ENCODE data around the gene STRIT1.
"Not testable (repeated sequence)": the region's sequence is repeated elsewhere in the genome, so short reads cannot be mapped to it uniquely, and the experiment has no call there.

Gene STRIT1

GRCh38 chr3:155313300-155313699, 19.8 kb upstream of the STRIT1 start:
- no peak for DNase-seq (ENCODE audit: low read depth)

GRCh38 chr3:155312781-155313180, 19.3 kb upstream of the STRIT1 start:
- no peak for DNase-seq (ENCODE audit: low read depth)

GRCh38 chr3:155309581-155309980, 16.1 kb upstream of the STRIT1 start:
- DNase-seq (ENCODE audit: low read depth): no peak

- peak; percentile 36 for DNase-seq (ENCODE audit: low read depth)
Measured at GRCh38 chr3:155308831-155309230, 15.3 kb upstream of the STRIT1 start.

- no peak for DNase-seq (ENCODE audit: low read depth)
Measured at GRCh38 chr3:155307183-155307582, 13.7 kb upstream of the STRIT1 start.

GRCh38 chr3:155304394-155304793, 10.9 kb upstream of the STRIT1 start:
- DNase-seq (ENCODE audit: low read depth): no peak

GRCh38 chr3:155303540-155304097, 10.1 kb upstream of the STRIT1 start:
- DNase-seq (ENCODE audit: low read depth): no peak

GRCh38 chr3:155302891-155303290, 9.4 kb upstream of the STRIT1 start:
- no peak for DNase-seq (ENCODE audit: low read depth)

- DNase-seq (ENCODE audit: low read depth): no peak
Measured at GRCh38 chr3:155302481-155302880, 9.0 kb upstream of the STRIT1 start.

GRCh38 chr3:155297100-155297499, 3.6 kb upstream of the STRIT1 start:
- no peak for DNase-seq (ENCODE audit: low read depth)

GRCh38 chr3:155296413-155296812, 2.9 kb upstream of the STRIT1 start:
- no peak for DNase-seq (ENCODE audit: low read depth)

- DNase-seq (ENCODE audit: low read depth): no peak
Measured at GRCh38 chr3:155292693-155293092, 790 bp downstream of the STRIT1 start.

- DNase-seq (ENCODE audit: low read depth): no peak
Measured at GRCh38 chr3:155292133-155292532, 1.4 kb downstream of the STRIT1 start.

- DNase-seq (ENCODE audit: low read depth): no peak
Measured at GRCh38 chr3:155286736-155287135, 6.7 kb downstream of the STRIT1 start.

GRCh38 chr3:155285936-155286335, 7.5 kb downstream of the STRIT1 start:
- DNase-seq (ENCODE audit: low read depth): no peak

- no peak for DNase-seq (ENCODE audit: low read depth)
Measured at GRCh38 chr3:155283092-155284056, 10.1 kb downstream of the STRIT1 start.

- DNase-seq (ENCODE audit: low read depth): no peak
Measured at GRCh38 chr3:155282385-155283091, 10.9 kb downstream of the STRIT1 start.

- no peak for DNase-seq (ENCODE audit: low read depth)
Measured at GRCh38 chr3:155281912-155282311, 11.6 kb downstream of the STRIT1 start.

- DNase-seq (ENCODE audit: low read depth): not testable (repeated sequence)
Measured at GRCh38 chr3:155276089-155276488, 17.4 kb downstream of the STRIT1 start.

- not testable (repeated sequence) for DNase-seq (ENCODE audit: low read depth)
Measured at GRCh38 chr3:155275159-155275754, 18.2 kb downstream of the STRIT1 start.

GRCh38 chr3:155274435-155274834, 19.0 kb downstream of the STRIT1 start:
- not testable (repeated sequence) for DNase-seq (ENCODE audit: low read depth)

GRCh38 chr3:155271343-155271613, 22.2 kb downstream of the STRIT1 start:
- DNase-seq (ENCODE audit: low read depth): no peak

Data from HS-5 (cell line).